GM12875 (cell line): ENCODE measurements around the gene GLE1.
A peak's percentile ranks its signal among the peaks of the same experiment; 100 is the strongest.
"Not testable (repeated sequence)": the region's sequence is repeated elsewhere in the genome, so short reads cannot be mapped to it uniquely, and the experiment has no call there.

Experiments
- H3K4me3 ChIP-seq: one replicate; pipeline ENCODE4 v1.5.1; 2011; ENCODE audit warnings: low read depth, low read length, control low read depth
- CTCF ChIP-seq: IDR thresholded peaks from 2 replicates; pipeline ENCODE4 v1.5.1; 2011; ENCODE audit warnings: low read depth, mild to moderate bottlenecking, control low read depth, inconsistent platforms, low read length, moderate library complexity, borderline replicate concordance; ENCODE audit not compliant: insufficient read depth

GLE1 gene

GRCh38 chr9:128495804-128496417 lies 8.6 kb upstream of the GLE1 start:
- no peak for TF ChIP-seq CTCF

DNA sequence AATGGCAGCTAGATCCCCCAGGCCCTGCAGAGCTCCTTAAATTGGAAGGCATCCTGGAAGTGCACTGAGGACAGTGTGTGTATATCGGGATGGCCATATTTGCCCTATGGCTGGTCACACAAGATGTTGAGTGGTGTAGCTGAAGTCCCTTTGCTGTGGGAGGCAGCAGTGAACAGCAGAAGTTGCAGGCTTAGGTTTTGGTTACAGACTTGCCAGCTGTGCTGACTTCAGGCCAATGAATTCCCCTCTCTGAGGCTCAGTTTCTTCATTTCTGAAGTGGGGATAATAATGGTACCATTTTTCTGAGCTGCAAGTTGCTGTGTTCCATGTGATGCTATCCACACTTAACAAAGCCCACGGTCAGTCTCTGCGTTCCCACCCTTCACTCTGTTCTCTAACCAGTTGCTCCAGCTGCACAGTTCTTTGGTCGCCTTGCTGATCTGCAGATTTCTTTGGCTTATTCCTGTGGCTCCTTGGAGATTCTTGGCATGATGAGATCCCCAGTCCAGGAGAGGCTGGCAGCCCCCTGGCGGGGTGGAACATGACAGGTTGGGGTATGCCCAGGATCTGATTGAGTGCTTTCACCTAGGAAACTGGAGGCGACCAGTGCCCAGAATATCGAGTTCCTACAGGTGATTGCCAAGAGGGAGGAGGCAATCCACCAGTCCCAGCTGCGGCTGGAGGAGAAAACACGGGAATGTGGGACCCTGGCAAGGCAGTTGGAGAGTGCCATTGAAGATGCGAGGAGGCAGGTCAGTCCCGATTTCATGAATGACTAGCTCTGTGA lies 6.5 kb upstream of the GLE1 start:
- no peak for TF ChIP-seq CTCF
- H3K4me3 ChIP-seq = no peak overlapping the region

More at GRCh38 chr9:128495804-128496417, 8.6 kb upstream of the GLE1 start:
- H3K4me3 ChIP-seq = no peak overlapping the region

DNA sequence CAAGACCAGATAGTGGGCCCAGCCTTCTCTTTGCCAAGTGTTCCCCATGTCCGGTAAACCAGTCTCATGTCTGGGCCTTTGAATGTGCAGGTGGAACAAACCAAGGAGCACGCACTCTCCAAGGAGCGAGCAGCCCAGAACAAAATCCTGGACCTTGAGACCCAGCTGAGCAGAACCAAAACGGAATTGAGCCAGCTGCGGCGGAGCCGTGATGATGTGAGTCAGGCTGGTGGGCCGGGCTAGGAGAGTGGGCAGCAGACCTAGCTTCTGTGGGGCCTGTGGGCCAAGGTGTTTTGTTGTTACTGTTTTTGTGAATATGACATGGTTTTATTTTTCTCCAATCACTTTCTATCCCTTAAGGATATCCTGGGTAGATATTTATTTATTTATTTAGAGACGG lies 5.6 kb upstream of the GLE1 start:
- no peak for TF ChIP-seq CTCF

DNA sequence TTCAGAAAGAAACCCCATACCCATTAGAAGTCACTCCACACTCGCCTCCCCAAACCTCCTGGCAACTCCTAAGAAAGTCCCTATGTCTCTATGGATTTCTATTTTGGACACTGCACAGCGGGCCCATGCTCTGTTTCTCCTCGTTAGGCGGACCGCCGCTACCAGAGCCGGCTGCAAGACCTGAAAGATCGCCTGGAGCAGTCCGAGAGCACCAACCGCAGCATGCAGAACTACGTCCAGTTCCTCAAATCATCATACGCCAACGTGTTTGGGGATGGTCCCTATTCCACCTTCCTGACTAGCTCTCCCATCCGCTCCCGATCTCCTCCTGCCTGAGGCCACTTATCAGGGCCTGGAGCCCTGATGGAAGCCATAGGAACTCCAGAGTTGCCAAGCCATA lies 4.6 kb upstream of the GLE1 start:
- no peak for TF ChIP-seq CTCF

More for the DNA sequence above, 5.6 kb upstream of the GLE1 start:
- H3K4me3 ChIP-seq = no peak overlapping the region

GRCh38 chr9:128503415-128503825 lies 1.1 kb upstream of the GLE1 start:
- H3K4me3 ChIP-seq = not testable (repeated sequence)

More for the DNA sequence above, 4.6 kb upstream of the GLE1 start:
- H3K4me3 ChIP-seq = no peak overlapping the region

- TF ChIP-seq CTCF = no peak
- H3K4me3 ChIP-seq = peak overlapping the region; percentile 90
These were observed 649 bp upstream of the GLE1 start for GRCh38 chr9:128503870-128504269.

GRCh38 chr9:128505414-128505765 lies 871 bp downstream of the GLE1 start:
- no peak for TF ChIP-seq CTCF
- peak overlapping the region; percentile 90 for H3K4me3 ChIP-seq

DNA sequence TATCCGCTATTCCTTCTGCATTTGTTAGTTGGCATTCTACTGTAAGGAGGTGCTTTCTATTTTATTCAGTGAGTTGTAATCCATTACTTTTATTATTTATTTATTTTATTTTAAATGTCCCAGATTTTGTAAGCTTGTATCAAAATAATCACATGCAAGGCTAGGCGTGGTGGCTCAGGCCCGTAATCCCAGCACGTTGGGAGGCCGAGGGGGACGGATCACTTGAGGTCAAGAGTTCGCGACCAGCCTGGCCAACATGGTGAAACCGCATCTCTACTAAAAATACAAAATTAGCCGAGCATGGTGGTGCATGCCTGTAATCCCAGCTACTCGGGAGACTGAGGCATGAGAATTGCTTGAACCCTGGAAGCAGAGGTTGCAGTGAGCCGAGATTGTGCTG lies 1.4 kb downstream of the GLE1 start:
- not testable (repeated sequence) for H3K4me3 ChIP-seq
